ENCODE measurements around the gene MRFAP1. TPM values are rescaled to one million over a fixed set of nuclear protein-coding genes. Genes with fewer than 3 reads are reported as not detected.

Gene MRFAP1
- total and polyA plus RNA-seq, 5 experiments from 2014 or later: 141 to 186 (median 153) TPM

DNA sequence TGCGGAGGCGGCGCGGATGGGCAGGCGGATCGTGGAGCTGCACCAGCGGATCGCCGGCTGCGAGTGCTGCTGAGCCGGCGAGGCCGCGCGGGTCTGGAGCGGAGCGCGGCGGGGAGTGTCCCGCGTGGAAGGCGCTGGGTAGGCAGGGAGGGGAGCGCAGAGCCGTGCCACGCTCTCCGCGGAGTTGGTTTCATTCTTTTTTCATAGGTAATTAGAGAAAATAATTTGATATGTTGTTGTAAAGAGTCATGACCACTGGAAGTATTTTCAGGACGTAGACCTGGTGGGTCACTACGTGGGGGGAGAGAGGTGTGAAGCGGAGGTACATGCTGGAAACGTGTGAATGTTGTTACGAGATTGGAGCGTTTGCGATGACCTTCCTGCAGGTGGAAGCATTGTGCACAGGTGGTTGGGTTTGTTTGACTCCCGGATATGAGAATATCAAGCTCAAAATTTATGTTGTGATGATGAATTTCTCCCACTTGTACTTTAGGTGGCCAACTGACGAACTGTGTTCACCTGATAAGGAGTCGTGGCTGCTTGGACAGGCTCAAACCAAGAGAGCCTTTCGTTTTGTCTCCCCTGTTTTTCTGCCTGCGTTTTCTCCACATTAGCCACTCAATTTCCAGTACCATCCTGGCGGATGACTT is 34.1 kb downstream of the MRFAP1 start:
- Mint-ChIP-seq H3K36me3 (peaks cover 7 to 52% (median 19%) of the 10 kb centered on the region in 3 donors), H3K4me1 (peaks cover 39 to 65% (median 59%) of the 10 kb centered on the region in 4 donors), H3K9me3 (peaks cover 0 to 3% (median 0%) of the 10 kb centered on the region in 9 donors)

DNA sequence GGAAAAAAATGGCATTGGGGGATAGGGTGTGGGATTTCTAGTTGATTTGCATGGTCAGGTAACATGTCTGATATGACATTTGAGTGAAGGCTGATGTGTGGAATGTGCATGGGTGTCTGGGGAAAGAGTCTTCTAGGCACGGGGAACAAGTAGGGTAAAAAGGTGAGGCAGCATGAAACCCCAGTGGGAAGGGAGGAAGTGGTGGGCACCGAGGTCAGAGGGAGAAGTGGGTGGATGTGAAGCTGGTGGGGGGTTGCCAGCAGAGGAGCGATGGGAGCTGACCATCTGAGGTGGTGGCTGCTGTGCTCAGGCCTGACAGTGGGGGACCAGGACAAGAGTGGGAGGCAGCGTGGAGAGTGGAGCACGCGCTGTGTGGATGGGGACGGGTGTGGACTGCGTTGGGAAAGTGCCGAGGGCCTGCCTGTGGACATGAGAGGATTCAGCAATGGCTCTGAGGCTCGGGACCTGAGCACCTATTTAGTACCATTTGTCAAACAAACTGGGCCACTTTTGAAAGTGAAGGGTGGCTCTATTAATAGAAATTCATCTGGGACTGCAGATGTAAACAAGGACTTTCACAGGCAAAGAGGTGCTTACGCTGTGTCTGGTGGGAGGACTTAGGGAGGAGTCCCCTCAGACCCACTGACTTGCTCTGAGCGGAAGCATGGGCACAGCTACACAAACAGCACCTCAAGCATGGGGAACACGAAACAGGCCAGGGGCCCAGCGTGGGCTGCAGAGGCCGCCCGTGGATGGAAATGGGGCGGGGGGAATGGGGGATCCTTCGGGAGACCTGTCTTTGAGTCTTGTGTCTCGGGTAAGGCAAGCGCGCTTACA is 36.5 kb downstream of the MRFAP1 start:
- peaks cover 15 to 50% (median 32%) of the 10 kb centered on the region in 3 donors for H3K36me3 Mint-ChIP-seq
- H3K27me3 Mint-ChIP-seq: peaks cover 0 to 6% (median 0%) of the 10 kb centered on the region in 5 donors
- peaks cover 0 to 8% (median 0%) of the 10 kb centered on the region in 9 donors for H3K9me3 Mint-ChIP-seq
- DNase-seq (no peak), ATAC-seq (no peak)
- H3K4me3 Mint-ChIP-seq: peak overlapping the region; percentile 78 to 100 (median 96)
- H3K4me1 Mint-ChIP-seq: peaks cover 37 to 71% (median 63%) of the 10 kb centered on the region in 4 donors
- POLR2A ChIA-PET: interaction anchor here (1.9 to 15.2 kb wide), 5 partner anchors 8 to 232 kb away, joined by 7 to 521 read pairs (median 165); partner anchors contain the start of genes BLOC1S4, MRFAP1, MRFAP1L1 and S100P
- H3K27ac Mint-ChIP-seq: peak overlapping the region; percentile 71 to 99 (median 94)

More for the DNA sequence above, 34.1 kb downstream of the MRFAP1 start:
- POLR2A ChIA-PET: interaction anchor here (0.6 to 15.2 kb wide), 22 partner anchors 9 to 396 kb away, joined by 3 to 521 read pairs (median 12); partner anchors contain the start of genes BLOC1S4, GRPEL1, KIAA0232 and MAN2B2
- DNase-seq (peak in 9 of 10 donors; percentile 56 to 84 (median 69)), ATAC-seq (peak; percentile 45 to 49)
- H3K4me3 Mint-ChIP-seq: peak overlapping the region; percentile 78 to 100 (median 96)
- H3K27me3 Mint-ChIP-seq: peaks cover 0 to 6% (median 0%) of the 10 kb centered on the region in 5 donors
- peak overlapping the region; percentile 90 to 99 (median 96) for H3K27ac Mint-ChIP-seq

DNA sequence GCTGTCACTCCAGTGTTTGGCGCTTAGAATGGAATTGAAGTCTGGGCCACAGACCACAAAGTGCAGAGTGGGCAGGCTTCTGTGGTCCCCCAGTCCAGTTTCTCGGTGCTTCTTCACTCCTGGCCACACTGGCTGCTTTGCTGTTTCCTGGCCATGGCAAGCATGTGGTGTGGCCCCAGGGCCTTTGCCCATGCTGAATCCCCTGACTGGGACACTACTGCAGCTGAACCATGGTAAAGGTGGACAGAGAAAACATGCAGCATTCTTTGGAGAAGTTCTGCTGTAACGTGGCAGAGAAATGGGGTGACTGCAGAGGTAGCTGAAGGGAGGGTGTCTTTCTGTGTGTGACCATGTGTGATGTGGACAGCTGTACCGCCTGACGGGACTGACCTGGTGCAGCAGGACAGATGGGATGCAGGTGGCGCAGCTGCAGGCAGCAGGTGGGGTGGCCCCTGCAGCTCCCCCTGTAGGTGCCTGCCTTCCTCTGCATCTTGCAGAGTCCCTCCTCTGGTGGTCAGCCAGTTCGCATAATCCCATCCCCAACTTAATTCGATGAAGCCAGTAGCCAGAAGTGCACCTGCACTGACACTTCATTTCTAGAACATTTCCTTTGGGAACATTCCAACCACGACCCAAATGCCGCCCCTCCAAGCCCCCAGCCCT is 40.0 kb downstream of the MRFAP1 start:
- DNase-seq (no peak), ATAC-seq (no peak)
- Mint-ChIP-seq H3K27me3 (no peaks in the 10 kb centered on the region), H3K36me3 (peaks cover 7 to 42% (median 28%) of the 10 kb centered on the region in 3 donors), H3K9me3 (peaks cover 0 to 8% (median 0%) of the 10 kb centered on the region in 9 donors), H3K4me1 (peaks cover 23 to 61% (median 43%) of the 10 kb centered on the region in 4 donors), H3K27ac (peak overlapping the region in 4 of 10 donors; percentile 53 to 83 (median 68)), H3K4me3 (no peak overlapping the region)
- POLR2A ChIA-PET: interaction anchor here (1.9 to 15.2 kb wide), 5 partner anchors 7 to 40 kb away, joined by 10 to 521 read pairs (median 17); partner anchors contain the start of genes BLOC1S4, MRFAP1, MRFAP1L1 and S100P

DNA sequence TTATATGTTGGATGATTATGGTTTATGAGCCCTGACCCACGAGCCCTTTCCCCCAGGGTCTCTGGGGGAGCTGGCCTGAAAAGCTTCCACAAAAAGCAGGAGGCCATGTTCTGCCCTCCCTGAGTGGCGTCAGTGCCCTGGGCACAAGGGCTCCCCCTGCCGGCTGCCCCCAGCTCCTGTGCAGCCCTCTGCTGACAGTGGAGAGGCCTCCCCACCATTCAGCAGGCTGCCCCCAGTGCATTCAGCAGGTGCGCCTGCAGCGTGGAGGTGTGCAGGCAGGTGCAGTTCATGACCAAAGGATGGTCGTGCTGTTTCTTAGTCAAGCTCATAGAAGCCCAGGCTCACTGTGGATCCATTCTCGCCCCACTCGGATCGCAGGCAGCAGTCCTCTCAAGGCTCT is 40.7 kb downstream of the MRFAP1 start:
- H3K4me1 Mint-ChIP-seq: peaks cover 18 to 58% (median 38%) of the 10 kb centered on the region in 4 donors

DNA sequence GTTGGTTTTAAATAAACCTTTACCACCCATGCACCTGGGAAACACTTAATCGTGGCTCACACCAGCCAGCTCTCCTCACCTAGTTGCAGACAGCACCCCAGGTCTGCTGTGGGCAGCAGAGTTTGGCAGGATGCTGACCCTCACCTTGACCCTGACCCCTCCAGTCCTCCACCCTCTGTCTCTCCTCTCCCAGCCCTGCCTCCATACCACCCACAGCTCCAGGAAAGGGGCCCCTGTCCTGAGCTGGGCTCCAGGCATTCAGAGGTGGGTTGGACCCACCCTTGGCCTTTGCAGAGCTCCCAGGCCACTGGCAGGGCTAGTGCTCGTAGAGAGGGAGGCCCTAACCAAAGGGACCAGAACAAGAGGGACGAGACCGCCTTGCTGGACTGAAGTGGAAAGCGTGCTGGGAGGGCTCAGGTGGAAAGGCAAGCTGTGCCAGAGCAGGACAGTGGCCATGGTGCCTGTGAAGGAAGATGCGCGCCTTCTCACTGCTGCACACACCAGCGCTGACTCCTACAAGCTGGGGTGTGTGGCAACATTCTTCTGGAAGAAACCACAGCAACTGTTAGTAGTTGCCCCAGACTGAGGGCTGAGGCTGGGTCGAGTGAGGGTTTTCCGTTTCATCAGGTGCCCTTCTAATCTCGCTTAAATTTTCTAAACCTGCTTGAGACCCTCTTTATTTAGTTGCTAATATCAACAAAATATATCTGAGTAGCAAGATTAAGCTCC is 42.5 kb downstream of the MRFAP1 start:
- H3K4me1 Mint-ChIP-seq: peaks cover 15 to 55% (median 35%) of the 10 kb centered on the region in 4 donors
- DNase-seq (no peak), ATAC-seq (no peak)
- H3K9me3 Mint-ChIP-seq: peaks cover 0 to 8% (median 0%) of the 10 kb centered on the region in 9 donors
- H3K27me3 Mint-ChIP-seq: no peaks in the 10 kb centered on the region
- peak overlapping the region in 5 of 10 donors; percentile 2 to 71 (median 17) for H3K27ac Mint-ChIP-seq
- peaks cover 7 to 18% (median 17%) of the 10 kb centered on the region in 3 donors for H3K36me3 Mint-ChIP-seq
- POLR2A ChIA-PET: interaction anchor here (0.9 to 15.2 kb wide), 6 partner anchors 10 to 100 kb away, joined by 4 to 521 read pairs (median 14); partner anchors contain the start of genes MRFAP1, MRFAP1L1 and S100P
- H3K4me3 Mint-ChIP-seq: peak overlapping the region in 1 of 10 donors; percentile 26

More for the DNA sequence above, 40.7 kb downstream of the MRFAP1 start:
- POLR2A ChIA-PET: interaction anchor here (0.6 to 15.2 kb wide), 7 partner anchors 8 to 40 kb away, joined by 3 to 521 read pairs (median 11); partner anchors contain the start of genes BLOC1S4, MRFAP1, MRFAP1L1 and S100P
- H3K36me3 Mint-ChIP-seq: peaks cover 7 to 35% (median 23%) of the 10 kb centered on the region in 3 donors
- peak overlapping the region in 5 of 10 donors; percentile 38 to 83 (median 63) for H3K27ac Mint-ChIP-seq
- ATAC-seq (no peak), DNase-seq (no peak)
- H3K9me3 Mint-ChIP-seq: peaks cover 0 to 8% (median 0%) of the 10 kb centered on the region in 9 donors
- no peak overlapping the region for H3K4me3 Mint-ChIP-seq
- no peaks in the 10 kb centered on the region for H3K27me3 Mint-ChIP-seq

DNA sequence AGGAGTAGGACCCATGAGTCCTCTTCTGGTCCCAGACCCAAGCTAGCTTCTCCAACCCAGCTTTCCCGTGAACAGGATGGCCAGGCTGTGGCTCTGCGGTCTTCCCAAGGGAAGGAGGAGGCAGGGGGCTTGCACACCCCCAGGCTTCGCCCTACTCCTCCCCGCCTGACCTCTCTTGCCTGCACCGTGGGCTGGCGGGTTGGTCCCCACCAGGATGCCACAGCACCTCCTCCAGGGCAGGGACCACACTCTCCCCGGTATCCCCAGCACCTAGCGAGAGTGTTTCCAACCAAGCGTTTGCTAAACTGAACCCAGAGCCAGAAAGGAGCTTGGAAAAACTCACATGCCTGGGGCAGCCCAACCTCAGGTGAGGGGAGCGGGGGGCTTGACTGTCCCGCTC is 44.2 kb downstream of the MRFAP1 start:
- no peak for ATAC-seq
- peaks cover 0 to 8% (median 0%) of the 10 kb centered on the region in 9 donors for H3K9me3 Mint-ChIP-seq

DNA sequence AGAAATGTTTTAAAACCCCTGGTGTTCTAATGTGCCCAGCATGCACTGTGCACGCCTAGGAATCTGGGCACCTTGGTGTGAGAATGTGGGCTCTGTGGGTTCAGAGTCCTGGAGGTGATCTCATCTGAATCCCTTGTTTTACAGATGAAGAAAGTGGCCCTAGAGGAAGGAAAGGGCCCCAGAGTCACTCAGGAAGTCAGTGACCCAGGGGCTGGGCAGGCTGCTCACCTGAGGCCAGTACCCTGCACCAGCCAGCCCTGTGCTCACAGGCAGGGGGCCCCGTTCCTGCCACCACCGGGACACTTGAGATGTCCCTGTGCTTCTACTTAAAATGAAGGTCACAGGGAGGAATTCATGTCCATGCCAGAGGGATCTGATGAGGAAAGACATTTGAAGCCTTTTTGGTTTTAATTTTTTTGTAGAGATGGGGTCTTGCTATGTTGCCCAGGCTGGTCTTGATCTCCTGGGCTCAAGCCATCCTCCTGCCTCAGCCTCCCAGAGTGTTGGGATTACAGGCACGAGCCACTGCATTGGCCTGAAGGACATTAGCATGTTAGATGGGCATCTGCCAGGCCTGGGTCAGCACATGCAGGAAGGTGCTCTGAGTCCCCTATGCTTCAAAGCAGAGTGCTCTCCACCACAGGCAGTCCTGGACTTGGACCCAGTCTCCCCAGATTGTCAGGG is 45.8 kb downstream of the MRFAP1 start:
- POLR2A ChIA-PET: interaction anchor here (1.4 to 16.9 kb wide), 6 partner anchors 10 to 30 kb away, joined by 5 to 521 read pairs (median 44); partner anchors contain the start of genes BLOC1S4 and MRFAP1L1
- no peak for ATAC-seq
- H3K4me3 Mint-ChIP-seq: no peak overlapping the region

More for the DNA sequence above, 44.2 kb downstream of the MRFAP1 start:
- POLR2A ChIA-PET: interaction anchor here (2.0 to 5.3 kb wide), 4 partner anchors 8 to 25 kb away, joined by 8 to 27 read pairs (median 12); partner anchors contain the start of gene MRFAP1L1
- Mint-ChIP-seq H3K36me3 (peaks cover 6 to 13% (median 7%) of the 10 kb centered on the region in 3 donors), H3K27me3 (no peaks in the 10 kb centered on the region), H3K4me1 (peaks cover 16 to 57% (median 39%) of the 10 kb centered on the region in 4 donors), H3K27ac (peak overlapping the region in 5 of 10 donors; percentile 12 to 66 (median 43)), H3K4me3 (no peak overlapping the region)
- no peak for DNase-seq

DNA sequence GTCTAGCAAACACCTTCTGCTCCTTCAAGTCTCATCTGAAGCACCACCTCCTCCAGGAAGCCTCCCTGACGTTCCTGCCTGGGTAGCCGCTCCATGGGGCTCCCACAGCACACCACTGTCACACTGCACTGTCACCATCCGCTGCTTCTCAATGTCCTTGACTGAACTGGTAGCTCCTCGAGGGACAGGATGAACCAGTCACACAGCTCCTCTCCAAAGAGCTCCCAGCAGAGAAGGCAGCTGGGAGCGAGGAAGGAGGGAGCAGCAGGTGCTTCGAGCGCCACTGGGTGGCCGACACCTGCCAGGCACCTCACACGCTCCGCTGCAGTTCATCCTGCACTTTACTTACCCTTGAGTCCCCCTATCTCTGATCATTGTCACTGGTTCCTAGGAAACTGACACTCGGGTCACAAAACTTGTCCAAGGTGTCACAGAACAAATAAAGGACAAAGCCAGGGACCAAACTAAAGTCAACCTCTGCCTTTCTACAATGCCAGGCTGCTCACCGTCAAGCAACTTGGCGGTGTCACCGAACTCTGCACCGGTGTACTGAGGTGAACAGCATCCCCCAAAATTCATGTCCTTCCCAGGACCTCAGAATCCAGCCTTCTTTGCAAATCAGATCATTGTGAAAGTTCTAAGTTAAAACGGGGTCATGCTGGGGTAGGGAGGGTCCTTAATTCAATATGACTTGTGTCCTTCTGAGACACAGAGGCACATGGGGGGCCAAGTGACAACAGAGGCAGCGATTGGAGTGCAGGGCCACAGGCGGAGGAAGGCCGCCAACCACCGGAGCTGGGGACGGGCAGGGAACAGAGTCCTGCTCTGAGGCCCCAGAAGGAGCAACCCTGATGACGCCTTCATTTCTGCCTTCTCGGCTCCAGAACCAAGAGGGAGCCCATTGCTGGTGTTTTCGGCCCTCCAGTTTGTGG is 47.7 kb downstream of the MRFAP1 start:
- no peaks in the 10 kb centered on the region for H3K9me3 Mint-ChIP-seq
- H3K27me3 Mint-ChIP-seq: no peaks in the 10 kb centered on the region
- no peak for DNase-seq
- H3K4me3 Mint-ChIP-seq: peak overlapping the region; percentile 12 to 95 (median 84)
- H3K27ac Mint-ChIP-seq: peak overlapping the region; percentile 88 to 99 (median 97)
- POLR2A ChIA-PET: interaction anchor here (0.8 to 16.9 kb wide), 14 partner anchors 8 to 221 kb away, joined by 3 to 521 read pairs (median 4); partner anchors contain the start of genes BLOC1S4, MAN2B2, MRFAP1 and MRFAP1L1
- peaks cover 33 to 72% (median 63%) of the 10 kb centered on the region in 4 donors for H3K4me1 Mint-ChIP-seq
- no peaks in the 10 kb centered on the region for H3K36me3 Mint-ChIP-seq
- no peak for ATAC-seq

More for the DNA sequence above, 45.8 kb downstream of the MRFAP1 start:
- Mint-ChIP-seq H3K36me3 (no peaks in the 10 kb centered on the region), H3K9me3 (no peaks in the 10 kb centered on the region), H3K4me1 (peaks cover 24 to 63% (median 54%) of the 10 kb centered on the region in 4 donors), H3K27ac (peak overlapping the region in 9 of 10 donors; percentile 39 to 99 (median 75)), H3K27me3 (no peaks in the 10 kb centered on the region)
- DNase-seq: no peak

DNA sequence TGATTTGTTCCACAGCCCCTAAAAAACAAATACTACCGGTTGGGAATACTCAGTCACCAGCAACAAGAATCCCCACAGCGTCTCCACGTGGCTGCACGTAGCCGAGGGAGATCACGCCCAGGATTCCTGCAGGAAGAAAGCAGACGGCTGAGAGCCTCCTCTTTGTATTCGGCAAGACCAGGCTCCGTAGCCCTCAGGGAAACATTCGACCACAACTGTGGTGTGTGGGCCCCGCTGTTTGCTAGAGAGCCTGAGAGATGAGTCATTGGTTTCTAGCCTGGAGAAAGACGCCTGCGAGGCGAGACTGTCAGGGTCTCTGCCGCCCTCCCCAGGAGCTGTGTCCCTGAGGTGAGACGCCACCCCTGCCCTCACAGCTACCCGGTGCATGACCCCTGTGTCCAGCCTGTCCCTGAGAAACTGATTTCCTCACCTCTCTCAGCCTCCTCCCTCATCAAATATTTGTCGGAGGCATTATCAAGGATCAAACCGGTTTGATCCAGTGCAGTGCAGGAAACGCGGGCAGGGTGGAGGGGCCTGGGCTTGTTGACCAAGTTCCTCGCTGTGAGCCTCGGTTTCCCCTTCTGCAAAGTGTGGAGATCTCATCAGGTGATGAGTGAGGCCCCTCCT is 48.5 kb downstream of the MRFAP1 start:
- Mint-ChIP-seq H3K4me1 (peaks cover 39 to 78% (median 70%) of the 10 kb centered on the region in 4 donors), H3K36me3 (no peaks in the 10 kb centered on the region), H3K27me3 (no peaks in the 10 kb centered on the region), H3K27ac (peak overlapping the region; percentile 88 to 99 (median 97)), H3K9me3 (no peaks in the 10 kb centered on the region), H3K4me3 (peak overlapping the region; percentile 73 to 95 (median 84))
- DNase-seq: peak; percentile 39 to 86 (median 60)
- POLR2A ChIA-PET: interaction anchor here (0.8 to 16.9 kb wide), 15 partner anchors 7 to 379 kb away, joined by 3 to 521 read pairs (median 4); partner anchors contain the start of genes BLOC1S4, GRPEL1, MAN2B2 and MRFAP1
- ATAC-seq: peak; percentile 76 to 90

All from naive thymus-derived CD8-positive, alpha-beta T cell (primary cell).